ENCODE data around the gene ZNF784. TPM values are rescaled to one million over a fixed set of nuclear protein-coding genes. Genes with fewer than 3 reads are reported as not detected.

ZNF784 gene
- total and polyA plus RNA-seq, 2 of the 13 experiments (the other 11 are each of a cell fraction or from before 2014, with no cell fraction given), result 4.1 to 4.2 TPM

DNA sequence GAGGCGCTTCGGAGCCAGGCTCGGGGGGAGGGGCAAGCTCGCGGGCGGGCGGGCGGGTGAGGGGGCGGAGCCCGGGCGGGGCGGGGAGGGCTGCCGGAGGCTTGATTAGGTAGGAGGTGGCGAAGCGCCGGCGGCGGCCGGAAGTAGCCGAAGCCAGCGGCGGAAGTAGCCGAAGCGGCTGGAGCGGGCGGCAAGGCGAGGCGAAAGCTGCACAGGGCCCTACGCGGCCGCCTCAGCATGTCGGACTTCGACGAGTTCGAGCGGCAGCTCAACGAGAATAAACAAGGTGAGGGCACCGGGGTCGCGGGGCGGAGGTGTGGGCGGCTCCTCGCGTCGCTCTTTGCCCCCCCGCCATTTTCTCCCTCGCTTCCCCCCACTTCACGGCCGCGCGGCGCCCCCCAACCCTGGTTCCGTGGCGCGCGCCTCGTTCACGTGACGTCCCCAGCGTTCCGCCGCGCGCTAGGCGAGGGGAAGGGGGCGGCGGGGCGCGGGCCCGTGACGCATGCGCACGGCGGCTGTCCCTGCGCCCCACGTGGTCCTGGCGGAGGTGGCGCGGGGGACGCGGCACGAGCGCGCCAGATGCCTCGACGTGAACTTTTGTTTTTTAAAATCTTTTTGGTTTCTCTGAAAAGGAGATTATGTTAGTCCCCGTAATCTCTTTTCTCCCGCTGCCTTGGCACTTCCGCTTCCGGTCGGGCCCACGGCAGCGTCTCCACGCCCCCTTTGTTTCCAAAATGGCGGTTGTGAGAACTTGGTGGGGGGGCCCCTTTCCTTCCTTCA lies 30.7 kb upstream of the ZNF784 start, which contains the start of gene U2AF2 (continued):
- TF ChIP-seq, protein P1, sequence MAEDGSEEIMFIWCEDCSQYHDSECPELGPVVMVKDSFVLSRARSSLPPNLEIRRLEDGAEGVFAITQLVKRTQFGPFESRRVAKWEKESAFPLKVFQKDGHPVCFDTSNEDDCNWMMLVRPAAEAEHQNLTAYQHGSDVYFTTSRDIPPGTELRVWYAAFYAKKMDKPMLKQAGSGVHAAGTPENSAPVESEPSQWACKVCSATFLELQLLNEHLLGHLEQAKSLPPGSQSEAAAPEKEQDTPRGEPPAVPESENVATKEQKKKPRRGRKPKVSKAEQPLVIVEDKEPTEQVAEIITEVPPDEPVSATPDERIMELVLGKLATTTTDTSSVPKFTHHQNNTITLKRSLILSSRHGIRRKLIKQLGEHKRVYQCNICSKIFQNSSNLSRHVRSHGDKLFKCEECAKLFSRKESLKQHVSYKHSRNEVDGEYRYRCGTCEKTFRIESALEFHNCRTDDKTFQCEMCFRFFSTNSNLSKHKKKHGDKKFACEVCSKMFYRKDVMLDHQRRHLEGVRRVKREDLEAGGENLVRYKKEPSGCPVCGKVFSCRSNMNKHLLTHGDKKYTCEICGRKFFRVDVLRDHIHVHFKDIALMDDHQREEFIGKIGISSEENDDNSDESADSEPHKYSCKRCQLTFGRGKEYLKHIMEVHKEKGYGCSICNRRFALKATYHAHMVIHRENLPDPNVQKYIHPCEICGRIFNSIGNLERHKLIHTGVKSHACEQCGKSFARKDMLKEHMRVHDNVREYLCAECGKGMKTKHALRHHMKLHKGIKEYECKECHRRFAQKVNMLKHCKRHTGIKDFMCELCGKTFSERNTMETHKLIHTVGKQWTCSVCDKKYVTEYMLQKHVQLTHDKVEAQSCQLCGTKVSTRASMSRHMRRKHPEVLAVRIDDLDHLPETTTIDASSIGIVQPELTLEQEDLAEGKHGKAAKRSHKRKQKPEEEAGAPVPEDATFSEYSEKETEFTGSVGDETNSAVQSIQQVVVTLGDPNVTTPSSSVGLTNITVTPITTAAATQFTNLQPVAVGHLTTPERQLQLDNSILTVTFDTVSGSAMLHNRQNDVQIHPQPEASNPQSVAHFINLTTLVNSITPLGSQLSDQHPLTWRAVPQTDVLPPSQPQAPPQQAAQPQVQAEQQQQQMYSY (CRISPR knock-in tag; IDR thresholded peaks at IDR 0.05), result 0 out of 2 replicates have a peak, but pooled peaks have one; percentile 39
- TF ChIP-seq, protein P2, sequence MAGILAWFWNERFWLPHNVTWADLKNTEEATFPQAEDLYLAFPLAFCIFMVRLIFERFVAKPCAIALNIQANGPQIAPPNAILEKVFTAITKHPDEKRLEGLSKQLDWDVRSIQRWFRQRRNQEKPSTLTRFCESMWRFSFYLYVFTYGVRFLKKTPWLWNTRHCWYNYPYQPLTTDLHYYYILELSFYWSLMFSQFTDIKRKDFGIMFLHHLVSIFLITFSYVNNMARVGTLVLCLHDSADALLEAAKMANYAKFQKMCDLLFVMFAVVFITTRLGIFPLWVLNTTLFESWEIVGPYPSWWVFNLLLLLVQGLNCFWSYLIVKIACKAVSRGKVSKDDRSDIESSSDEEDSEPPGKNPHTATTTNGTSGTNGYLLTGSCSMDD (CRISPR knock-in tag; IDR thresholded peaks at IDR 0.05), result no peak
- no peak for TF ChIP-seq SP5 (CRISPR knock-in tag; IDR thresholded peaks at IDR 0.05; ENCODE audit: borderline replicate concordance, low read depth)
- no peak; the same call in 1 of the 2 replicates for TF ChIP-seq SRY (CRISPR knock-in tag; IDR thresholded peaks at IDR 0.05)
- no peak for TF ChIP-seq ATM (IDR thresholded peaks at IDR 0.05; ENCODE audit: borderline replicate concordance)
- no peak for TF ChIP-seq ZNF12 (CRISPR knock-in tag; IDR thresholded peaks at IDR 0.05)
- TF ChIP-seq JUND (CRISPR knock-in tag; IDR thresholded peaks at IDR 0.05), result 0 out of 2 replicates have a peak, but pooled peaks have one; percentile 20
- peak; percentile 93 for TF ChIP-seq ZNF451 (CRISPR knock-in tag; IDR thresholded peaks at IDR 0.05)
- TF ChIP-seq ZNF552 (CRISPR knock-in tag; IDR thresholded peaks at IDR 0.05; ENCODE audit: borderline replicate concordance), result no peak
- no peak; the same call in 1 of the 2 replicates for TF ChIP-seq SALL2 (CRISPR knock-in tag; IDR thresholded peaks at IDR 0.05)
- no peak for TF ChIP-seq MLLT10 (CRISPR knock-in tag; IDR thresholded peaks at IDR 0.05)
- TF ChIP-seq ATF7 (IDR thresholded peaks at IDR 0.05), result no peak
- 0 out of 2 replicates have a peak, but pooled peaks have one; percentile 53 for TF ChIP-seq ATF7 (CRISPR knock-in tag; IDR thresholded peaks at IDR 0.05)
- TF ChIP-seq ONECUT2 (CRISPR knock-in tag; IDR thresholded peaks at IDR 0.05), result no peak
- TF ChIP-seq ZSCAN20 (CRISPR knock-in tag; IDR thresholded peaks at IDR 0.05; ENCODE audit: borderline replicate concordance), result 0 out of 2 replicates have a peak, but pooled peaks have one; percentile 65
- no peak for TF ChIP-seq TEAD2 (CRISPR knock-in tag; IDR thresholded peaks at IDR 0.05)
- no peak for TF ChIP-seq MTF1 (CRISPR knock-in tag; IDR thresholded peaks at IDR 0.05)
- TF ChIP-seq ETV6 (CRISPR knock-in tag; conservative IDR thresholded peaks at IDR 0.05), result no peak
- TF ChIP-seq ZNF232 (CRISPR knock-in tag; IDR thresholded peaks at IDR 0.05; ENCODE audit: borderline replicate concordance), result peak; percentile 53; the same call in 1 of the 2 replicates
- TF ChIP-seq ZNF570 (CRISPR knock-in tag; IDR thresholded peaks at IDR 0.05; ENCODE audit: borderline replicate concordance), result no peak
- no peak for TF ChIP-seq SP1 (IDR thresholded peaks at IDR 0.05)
- TF ChIP-seq SP1 (CRISPR knock-in tag; IDR thresholded peaks at IDR 0.05), result no peak; the same call in 1 of the 2 replicates
- no peak for TF ChIP-seq ZNF781 (CRISPR knock-in tag; IDR thresholded peaks at IDR 0.05; ENCODE audit: borderline replicate concordance, not compliant biosample characterization)
- no peak for TF ChIP-seq KDM5A (IDR thresholded peaks at IDR 0.05; ENCODE audit: borderline replicate concordance, low read length)
- TF ChIP-seq, protein P3, sequence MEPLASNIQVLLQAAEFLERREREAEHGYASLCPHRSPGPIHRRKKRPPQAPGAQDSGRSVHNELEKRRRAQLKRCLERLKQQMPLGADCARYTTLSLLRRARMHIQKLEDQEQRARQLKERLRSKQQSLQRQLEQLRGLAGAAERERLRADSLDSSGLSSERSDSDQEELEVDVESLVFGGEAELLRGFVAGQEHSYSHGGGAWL (CRISPR knock-in tag; IDR thresholded peaks at IDR 0.05), result peak; percentile 84; the same call in 1 of the 2 replicates

Data from HepG2 (cell line).